Activated T-helper 1 cell treated with anti-CD3 and anti-CD28 coated beads, Interleukin-2, amount 50 U/mL, for 16 hours (primary cell): ENCODE data around the gene PHKG2.

Source experiments
- DNase-seq, 2 donors: peaks; one replicate each; pipeline ENCODE4 v3.0.0-alpha.2; 2020; ENCODE audit warnings: low read depth in 1 of 2, low spot score in 1 of 2

The PHKG2 gene

DNA sequence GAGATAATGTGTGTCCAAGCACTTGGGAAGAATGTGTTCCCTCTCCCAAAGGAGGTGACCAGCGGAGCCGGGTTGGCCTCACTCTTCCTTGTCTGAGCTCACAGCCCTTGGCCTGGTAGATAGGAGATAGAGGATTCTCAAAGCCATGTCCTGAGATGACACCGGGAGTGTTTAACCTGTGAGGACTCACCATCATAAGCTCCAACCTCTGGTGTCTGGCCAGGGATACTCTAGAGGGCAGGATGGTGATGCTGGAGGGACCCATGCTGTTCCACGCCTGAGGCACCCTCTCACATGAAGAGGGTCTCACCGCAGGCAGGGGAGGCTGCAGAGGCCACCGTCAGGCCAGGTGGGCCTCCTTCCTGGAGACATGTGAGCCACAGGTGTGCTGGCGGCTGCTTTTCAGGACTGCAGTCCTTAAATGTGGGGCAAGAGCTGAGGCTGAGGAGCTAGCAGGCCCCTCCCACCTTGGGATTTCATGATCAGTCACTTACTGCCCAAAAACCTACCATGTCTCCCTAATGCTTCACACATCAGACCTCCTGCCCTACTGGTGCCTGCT, 45.4 kb downstream of the PHKG2 start:
- no peak for DNase-seq

DNA sequence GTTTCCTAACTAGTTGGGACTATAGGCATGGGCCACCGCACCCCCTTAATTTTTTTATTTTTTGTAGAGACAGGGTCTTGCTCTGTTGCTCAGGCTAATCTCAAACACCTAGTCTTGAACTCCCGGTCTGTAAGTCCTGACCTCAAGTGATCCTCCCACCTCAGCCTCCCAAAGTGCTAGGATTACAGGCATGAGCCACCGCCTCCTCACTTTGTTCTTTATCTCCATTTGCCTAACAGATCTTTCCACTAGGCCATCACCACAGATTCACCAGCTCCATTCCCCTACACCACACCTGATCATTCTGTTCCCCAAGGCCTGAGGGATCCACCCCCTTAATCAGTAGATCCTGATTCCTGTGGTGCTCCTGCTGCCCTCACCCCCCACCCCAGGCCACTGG, 46.4 kb downstream of the PHKG2 start:
- no peak for DNase-seq

DNA sequence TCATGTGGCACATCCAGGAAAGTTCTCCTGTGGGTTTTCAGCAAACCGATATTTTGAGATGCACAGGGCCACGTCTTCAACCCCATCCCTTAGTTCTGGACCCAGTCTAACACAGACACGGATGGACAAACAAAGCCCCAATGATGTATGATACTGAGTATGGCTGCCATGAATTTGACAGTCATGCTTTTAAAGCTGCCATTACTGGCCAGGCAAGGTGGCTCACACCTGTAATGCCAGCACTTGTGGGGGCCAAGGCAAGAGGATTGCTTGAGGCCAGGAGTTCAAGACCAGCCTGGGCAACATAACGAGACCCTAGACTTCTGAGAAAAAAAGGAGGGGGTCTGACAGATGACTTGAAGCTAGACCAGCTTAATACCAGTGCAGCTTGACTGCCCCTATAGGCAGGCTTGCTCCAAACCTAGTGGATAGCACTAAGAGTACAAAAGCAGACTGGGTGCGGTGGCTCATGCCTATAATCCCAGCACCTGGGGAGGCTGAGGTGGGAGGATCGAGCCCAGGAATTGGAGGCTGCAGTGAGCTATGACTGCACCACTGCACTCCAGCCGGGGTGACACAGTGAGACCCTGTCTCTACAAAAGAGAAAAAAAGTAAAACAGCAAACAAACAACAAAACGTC, 49.6 kb downstream of the PHKG2 start:
- DNase-seq, result no peak
